GM12864 (cell line): ENCODE measurements around the gene TCN1.
"Not testable (repeated sequence)": the region's sequence is repeated elsewhere in the genome, so short reads cannot be mapped to it uniquely, and the experiment has no call there.

Experiments
- DNase-seq: peaks from one replicate; pipeline ENCODE4 v3.0.0-alpha.2; 2011; ENCODE audit warnings: low read depth
- H3K4me3 ChIP-seq: 2 replicates; pipeline ENCODE4 v1.5.1; 2011; ENCODE audit warnings: mild to moderate bottlenecking, low read depth, low read length, control low read depth
- CTCF ChIP-seq: IDR thresholded peaks from 2 replicates; pipeline ENCODE4 v1.5.1; 2011; ENCODE audit warnings: low read depth, mild to moderate bottlenecking, moderate library complexity, low read length, control low read depth, inconsistent platforms; ENCODE audit errors: missing control alignments

Gene TCN1

DNA sequence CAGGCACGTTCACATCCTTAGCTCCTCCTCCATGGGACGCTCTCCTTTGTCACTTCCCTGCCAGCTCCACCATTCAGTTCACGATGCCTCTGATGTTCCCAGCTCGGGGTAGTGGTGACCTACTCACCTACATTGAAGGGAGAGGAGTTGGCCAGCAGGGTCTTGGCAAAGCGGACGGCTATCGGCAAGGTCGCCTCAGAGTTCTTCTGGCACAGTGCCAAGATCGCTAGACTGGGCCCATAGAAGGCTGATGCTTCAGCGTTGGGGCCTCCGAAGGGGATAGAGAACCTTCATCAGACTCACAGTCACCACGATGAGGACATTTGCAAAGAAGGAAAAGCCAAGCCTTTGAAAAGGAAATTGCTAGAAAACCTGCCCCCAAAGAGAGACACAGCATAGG lies 24.0 kb downstream of the TCN1 start:
- no peak for TF ChIP-seq CTCF
- no peak overlapping the region for H3K4me3 ChIP-seq
- no peak for DNase-seq

GRCh38 chr11:59841514-59841913 lies 24.8 kb downstream of the TCN1 start:
- H3K4me3 ChIP-seq, result no peak overlapping the region

GRCh38 chr11:59839615-59840014 lies 26.7 kb downstream of the TCN1 start:
- H3K4me3 ChIP-seq, result no peak overlapping the region

More at GRCh38 chr11:59841514-59841913, 24.8 kb downstream of the TCN1 start:
- no peak for TF ChIP-seq CTCF
- DNase-seq, result no peak

GRCh38 chr11:59833602-59834001 lies 32.7 kb downstream of the TCN1 start:
- no peak for DNase-seq
- no peak for TF ChIP-seq CTCF
- no peak overlapping the region for H3K4me3 ChIP-seq

More at GRCh38 chr11:59839615-59840014, 26.7 kb downstream of the TCN1 start:
- no peak for TF ChIP-seq CTCF
- DNase-seq, result no peak

DNA sequence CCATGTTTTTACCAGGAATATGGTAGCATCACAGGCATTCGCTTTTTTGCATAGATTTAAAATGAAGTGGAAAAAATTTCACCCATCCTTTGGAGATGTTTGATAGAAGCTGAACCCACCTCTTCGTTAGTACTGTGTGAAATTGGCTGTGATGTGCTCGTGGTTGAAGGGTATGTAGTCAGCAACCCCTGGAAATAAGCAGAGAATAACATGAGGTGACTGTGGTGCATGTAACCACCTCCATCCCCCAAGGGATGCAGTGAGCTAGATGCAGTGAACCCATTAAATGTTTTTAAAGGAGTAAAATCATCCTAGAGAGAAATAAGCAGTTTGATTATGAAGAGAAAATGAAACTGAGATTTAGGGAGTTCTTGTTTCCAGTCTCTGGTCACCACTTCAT lies 36.9 kb downstream of the TCN1 start:
- no peak overlapping the region for H3K4me3 ChIP-seq
- TF ChIP-seq CTCF, result no peak
- no peak for DNase-seq

DNA sequence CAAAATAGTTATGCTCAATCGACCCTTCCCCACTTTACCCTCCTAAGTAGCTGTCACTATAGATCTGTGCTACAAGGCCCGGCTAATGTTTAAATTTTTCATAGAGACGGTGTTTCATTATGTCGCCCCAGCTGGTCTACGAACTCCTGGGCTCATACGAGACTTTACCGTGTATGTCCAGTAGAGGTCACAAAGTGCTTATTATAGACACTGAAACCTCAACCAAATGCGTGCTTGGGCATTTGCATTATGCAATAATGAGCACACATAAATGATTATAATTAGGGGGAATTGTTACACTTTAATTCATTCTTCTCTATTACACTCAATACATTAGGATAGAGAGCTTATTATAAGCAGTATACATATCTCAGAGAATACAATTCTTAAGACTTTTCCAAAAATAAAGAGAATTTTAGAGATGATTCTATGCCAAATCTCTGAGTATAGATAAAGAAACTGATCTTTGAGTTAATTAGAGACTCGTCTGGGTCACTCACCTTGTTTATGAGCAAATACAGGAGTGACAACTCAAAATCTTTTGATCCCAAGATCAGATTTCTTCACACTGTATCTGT lies 43.2 kb downstream of the TCN1 start:
- H3K4me3 ChIP-seq, result no peak overlapping the region
- TF ChIP-seq CTCF, result peak; percentile 49
- peak; percentile 16 for DNase-seq

DNA sequence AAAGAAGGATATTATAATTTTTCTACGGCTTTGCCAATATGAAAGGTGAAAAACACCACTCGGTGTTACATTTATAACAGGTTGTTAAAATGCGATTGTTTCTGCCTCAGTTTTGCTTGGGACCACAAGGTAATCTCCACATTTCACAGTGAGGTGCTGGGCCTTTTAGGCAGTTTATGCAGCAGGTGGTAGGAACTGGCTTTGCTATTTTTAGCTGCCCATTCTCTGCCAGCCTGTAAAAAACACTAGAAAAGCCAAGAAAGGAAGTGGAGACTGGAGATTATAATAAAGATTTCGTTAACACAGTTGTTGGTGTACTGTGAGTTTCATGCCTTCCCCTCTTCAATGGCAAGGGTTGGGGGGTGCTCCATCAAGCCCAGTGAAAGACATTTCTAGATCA lies 47.7 kb downstream of the TCN1 start:
- no peak for DNase-seq
- H3K4me3 ChIP-seq, result no peak overlapping the region
- no peak for TF ChIP-seq CTCF

DNA sequence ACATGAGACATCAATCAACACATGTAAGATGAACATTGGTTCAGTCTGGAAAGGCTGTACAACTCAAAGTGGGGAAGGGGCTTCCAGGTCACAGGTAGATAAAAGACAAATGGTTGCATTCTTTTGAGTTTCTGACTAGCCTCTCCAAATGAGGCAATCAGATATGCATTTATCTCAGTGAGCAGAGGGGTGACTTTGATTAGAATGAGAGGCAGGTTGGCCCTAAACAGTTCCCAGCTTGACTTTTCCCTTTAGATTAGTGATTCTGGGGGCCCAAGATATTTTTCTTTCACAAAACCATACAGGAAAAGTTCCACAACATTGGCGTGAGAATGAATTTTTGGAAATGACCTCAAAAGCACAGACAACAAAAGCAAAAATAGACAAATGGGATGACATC lies 49.9 kb downstream of the TCN1 start:
- H3K4me3 ChIP-seq, DNase-seq: not testable (repeated sequence)
